CD14-positive monocyte (primary cell): Measurements from ENCODE around the gene DHX40. TPM values are rescaled to one million over a fixed set of nuclear protein-coding genes. Genes with fewer than 3 reads are reported as not detected.

ENCODE experiments used
- DNase-seq, 3 donors: peaks; one replicate each; pipeline ENCODE4 v3.0.0-alpha.2; 2011 to 2022
- H2AFZ ChIP-seq: 2 replicates; pipeline ENCODE4 v1.6.0; 2012; ENCODE audit warnings: mild to moderate bottlenecking, low read depth, low read length, inconsistent platforms; ENCODE audit not compliant: insufficient read depth, poor library complexity, severe bottlenecking
- H3K27ac ChIP-seq, 2 donors: 1 replicate in 1 of 2; 2 replicates in 1 of 2; pipeline ENCODE4 v1.5.1; 2012 to 2013; ENCODE audit warnings: low read length in 2 of 2, control low read depth in 1 of 2, inconsistent platforms in 1 of 2, low read depth in 1 of 2, mild to moderate bottlenecking in 1 of 2
- H3K27me3 ChIP-seq, 2 donors: one replicate each; pipeline versions ENCODE4 v1.6.0 to v1.6.1; 2011 to 2013; ENCODE audit warnings: low read length in 2 of 2; ENCODE audit not compliant: control insufficient read depth in 2 of 2, insufficient read depth in 2 of 2
- H3K36me3 ChIP-seq, 2 donors: replicated peaks in 1 of 2; 1 replicate in 1 of 2; 2 replicates in 1 of 2; pipeline versions ENCODE4 v1.5.1 to v1.6.1; 2012 to 2013; ENCODE audit warnings: low read length in 2 of 2, control low read depth in 1 of 2, inconsistent platforms in 1 of 2, mild to moderate bottlenecking in 1 of 2; ENCODE audit not compliant: insufficient read depth in 2 of 2, control insufficient read depth in 1 of 2
- H3K4me1 ChIP-seq, 2 donors: 1 replicate in 1 of 2; 2 replicates in 1 of 2; pipeline versions ENCODE4 v1.5.1 to v1.6.1; 2012 to 2013; ENCODE audit warnings: low read length in 2 of 2, control low read depth in 1 of 2, inconsistent platforms in 1 of 2, mild to moderate bottlenecking in 1 of 2, moderate library complexity in 1 of 2; ENCODE audit not compliant: insufficient read depth in 2 of 2, control insufficient read depth in 1 of 2
- H3K4me2 ChIP-seq: replicated peaks from 2 replicates; pipeline ENCODE3; 2012; ENCODE audit warnings: low read length, moderate library complexity, mild to moderate bottlenecking; ENCODE audit not compliant: poor library complexity, severe bottlenecking; ENCODE audit errors: extremely low read depth
- H3K4me3 ChIP-seq, 3 experiments: fragments of 200-600 bp in 1 of 3; sonication (generic) in 1 of 3; replicated peaks in 1 of 3; 1 replicate in 2 of 3; 2 replicates in 1 of 3; pipeline ENCODE4 v1.5.1; 2011 to 2013; ENCODE audit warnings: low read length in 3 of 3, mild to moderate bottlenecking in 3 of 3, control low read depth in 2 of 3, low read depth in 2 of 3, inconsistent platforms in 1 of 3, moderate library complexity in 1 of 3
- H3K79me2 ChIP-seq: 2 replicates; pipeline ENCODE4 v1.6.0; 2012; ENCODE audit warnings: mild to moderate bottlenecking, control low read depth, inconsistent platforms, low read length, moderate library complexity; ENCODE audit not compliant: insufficient read depth
- H3K9ac ChIP-seq: 2 replicates; pipeline ENCODE4 v1.6.0; 2017; ENCODE audit warnings: low read length, mild to moderate bottlenecking; ENCODE audit not compliant: insufficient read depth, poor library complexity, severe bottlenecking
- H3K9me3 ChIP-seq, 2 donors: replicated peaks in 1 of 2; 1 replicate in 1 of 2; 2 replicates in 1 of 2; pipeline versions ENCODE4 v1.5.1 to v1.6.1; 2012 to 2013; ENCODE audit warnings: low read length in 2 of 2, control low read depth in 1 of 2; ENCODE audit not compliant: control insufficient read depth in 1 of 2, insufficient read depth in 1 of 2
- H4K20me1 ChIP-seq: 2 replicates; pipeline ENCODE4 v1.6.0; 2012; ENCODE audit warnings: mild to moderate bottlenecking, low read length, control low read depth, moderate library complexity; ENCODE audit not compliant: insufficient read depth
- H3K27ac Mint-ChIP-seq, 7 donors: one replicate each; pipeline ENCODE4 v1.8.0; 2020; ENCODE audit warnings: mild to moderate bottlenecking in 7 of 7, mixed read lengths in 7 of 7, moderate library complexity in 6 of 7, inconsistent platforms in 2 of 7
- H3K27me3 Mint-ChIP-seq, 3 donors: one replicate each; pipeline ENCODE4 v1.8.0; 2021 to 2022; ENCODE audit warnings: low read depth in 3 of 3, mild to moderate bottlenecking in 3 of 3, mixed read lengths in 3 of 3, moderate library complexity in 3 of 3, inconsistent platforms in 1 of 3
- H3K36me3 Mint-ChIP-seq, 2 donors: one replicate each; pipeline ENCODE4 v1.8.0; 2020; ENCODE audit warnings: mixed read lengths in 2 of 2, inconsistent platforms in 1 of 2, mild to moderate bottlenecking in 1 of 2
- H3K4me1 Mint-ChIP-seq: one replicate; pipeline ENCODE4 v1.8.0; 2020; ENCODE audit warnings: mild to moderate bottlenecking, mixed read lengths
- H3K4me3 Mint-ChIP-seq, 2 donors: one replicate each; pipeline ENCODE4 v1.8.0; 2020; ENCODE audit warnings: mild to moderate bottlenecking in 2 of 2, mixed read lengths in 2 of 2, moderate library complexity in 1 of 2
- H3K9me3 Mint-ChIP-seq, 7 donors: one replicate each; pipeline ENCODE4 v1.8.0; 2020 to 2022; ENCODE audit warnings: mixed read lengths in 7 of 7, mild to moderate bottlenecking in 6 of 7, moderate library complexity in 6 of 7, inconsistent platforms in 2 of 7
- WGBS: methylation state at CpG from one replicate; pipeline ENCODE4 v1.1.5; 2013; ENCODE audit warnings: missing lambda C conversion rate; ENCODE audit not compliant: insufficient coverage; 5-methylcytosine and 5-hydroxymethylcytosine counted together
- intact Hi-C, 2 donors: fragments of 100-400 bp; cut with micrococcal nuclease; formaldehyde crosslinking; loops; one replicate each; pipeline versions ENCODE4 v1.15.0 to v1.15.1; 2023
- polyA plus RNA-seq, 3 donors: library from polyadenylated mRNA; depleted of rRNA in 1 of 3; unstranded in 2 of 3; stranded (reverse) in 1 of 3; fragments of 300-500 nt in 2 of 3; fragments of >200 nt in 1 of 3; fragmentation: Illumina TruSeq in 2 of 3; gene quantifications; 1 replicate in 2 of 3; 2 replicates in 1 of 3; pipeline ENCODE4 v1.2.3, GENCODE V29; 2012 to 2021
- TF ChIP-seq, protein P1 (sequence below): fragments of 200-600 bp; IDR thresholded peaks from one replicate; pipeline ENCODE4 v1.8.0; 2022; ENCODE audit warnings: antibody characterized with exemption, mild to moderate bottlenecking

The DHX40 gene
- polyA plus RNA-seq, 3 donors, result 12.4 to 22.0 (median 21.0) TPM

DNA sequence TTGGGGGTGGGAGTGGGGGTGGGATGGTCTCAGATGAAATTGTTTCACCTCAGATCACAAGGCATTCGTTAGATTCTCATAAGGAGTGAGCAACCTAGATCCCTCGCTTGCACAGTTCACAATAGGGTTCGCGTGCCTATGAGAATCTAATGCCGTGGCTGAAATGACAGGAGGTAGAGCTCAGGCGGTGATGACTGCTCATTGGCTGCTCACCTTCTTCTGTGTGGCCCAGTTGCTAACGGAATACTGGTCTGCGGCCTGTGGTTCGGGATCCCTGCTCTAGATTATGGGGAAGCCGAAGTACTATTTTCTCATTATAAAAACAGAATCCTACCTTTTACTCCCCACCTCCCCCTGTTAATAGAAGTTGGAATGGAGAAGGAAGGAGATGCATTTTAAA lies 73.1 kb downstream of the DHX40 start:
- H3K9me3 Mint-ChIP-seq, result no peaks in the 10 kb centered on the region
- no peak overlapping the region for H2AFZ ChIP-seq
- no peak overlapping the region for H3K4me3 ChIP-seq
- peaks cover 2 to 18% of the 10 kb centered on the region in 2 donors for H3K36me3 Mint-ChIP-seq
- DNase-seq, result no peak
- no peak overlapping the region for H3K9ac ChIP-seq
- H3K4me2 ChIP-seq, result no peak overlapping the region
- H3K27ac ChIP-seq, result peak overlapping the region in 1 of 2 donors; percentile 33
- H3K36me3 ChIP-seq, result peaks cover 0 to 13% of the 10 kb centered on the region in 2 donors
- H3K79me2 ChIP-seq, result peaks cover 100% of the 10 kb centered on the region
- peaks cover 57% of the 10 kb centered on the region for H3K4me1 Mint-ChIP-seq
- peaks cover 100% of the 10 kb centered on the region for H4K20me1 ChIP-seq
- TF ChIP-seq, protein P1, sequence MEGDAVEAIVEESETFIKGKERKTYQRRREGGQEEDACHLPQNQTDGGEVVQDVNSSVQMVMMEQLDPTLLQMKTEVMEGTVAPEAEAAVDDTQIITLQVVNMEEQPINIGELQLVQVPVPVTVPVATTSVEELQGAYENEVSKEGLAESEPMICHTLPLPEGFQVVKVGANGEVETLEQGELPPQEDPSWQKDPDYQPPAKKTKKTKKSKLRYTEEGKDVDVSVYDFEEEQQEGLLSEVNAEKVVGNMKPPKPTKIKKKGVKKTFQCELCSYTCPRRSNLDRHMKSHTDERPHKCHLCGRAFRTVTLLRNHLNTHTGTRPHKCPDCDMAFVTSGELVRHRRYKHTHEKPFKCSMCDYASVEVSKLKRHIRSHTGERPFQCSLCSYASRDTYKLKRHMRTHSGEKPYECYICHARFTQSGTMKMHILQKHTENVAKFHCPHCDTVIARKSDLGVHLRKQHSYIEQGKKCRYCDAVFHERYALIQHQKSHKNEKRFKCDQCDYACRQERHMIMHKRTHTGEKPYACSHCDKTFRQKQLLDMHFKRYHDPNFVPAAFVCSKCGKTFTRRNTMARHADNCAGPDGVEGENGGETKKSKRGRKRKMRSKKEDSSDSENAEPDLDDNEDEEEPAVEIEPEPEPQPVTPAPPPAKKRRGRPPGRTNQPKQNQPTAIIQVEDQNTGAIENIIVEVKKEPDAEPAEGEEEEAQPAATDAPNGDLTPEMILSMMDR, result no peak
- no peaks in the 10 kb centered on the region for H3K9me3 ChIP-seq
- intact Hi-C loops, result no loop called here
- H3K27me3 ChIP-seq, result no peaks in the 10 kb centered on the region
- WGBS, result 76% methylated on average over 5 of the region's 10 CpGs
- no peak overlapping the region for H3K27ac Mint-ChIP-seq
- H3K27me3 Mint-ChIP-seq, result no peaks in the 10 kb centered on the region
- no peak overlapping the region for H3K4me3 Mint-ChIP-seq
- peaks cover 19 to 48% of the 10 kb centered on the region in 2 donors for H3K4me1 ChIP-seq

DNA sequence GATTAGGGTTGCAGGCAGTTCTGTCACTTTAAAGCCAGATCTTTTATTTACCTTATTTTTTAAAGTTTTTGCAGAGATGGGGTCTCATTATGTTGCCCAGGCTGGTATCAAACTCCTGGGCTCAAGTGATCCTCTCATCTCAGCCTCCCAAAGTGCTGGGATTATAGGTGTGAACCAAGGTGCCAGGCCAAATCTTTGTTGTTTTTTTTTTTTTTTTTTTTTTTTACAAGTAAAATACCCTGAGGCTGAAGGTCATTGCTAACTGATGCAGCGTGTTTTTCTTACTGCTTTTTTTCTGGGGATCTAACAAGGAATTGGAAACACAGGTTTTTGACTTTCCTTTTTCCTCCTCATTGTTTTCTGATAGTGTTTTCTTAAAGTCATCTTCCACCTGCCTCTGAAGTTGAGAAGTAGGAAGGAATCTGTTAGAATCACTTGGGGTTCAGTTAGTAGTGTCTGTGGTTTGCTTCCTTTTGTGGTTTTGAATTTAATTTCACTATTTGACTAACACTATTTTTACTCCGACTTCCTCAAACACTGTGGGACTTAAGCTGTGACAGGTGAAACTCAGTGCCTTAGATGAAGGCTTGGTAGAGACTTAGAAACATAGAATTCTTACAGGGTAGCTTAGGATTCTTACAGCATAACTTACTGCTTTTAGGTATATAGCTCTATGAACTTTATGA lies 76.5 kb downstream of the DHX40 start:
- Histone ChIP-seq H2AFZ (no peak overlapping the region), H4K20me1 (peaks cover 100% of the 10 kb centered on the region), H3K27me3 (no peaks in the 10 kb centered on the region), H3K36me3 (peaks cover 28 to 38% of the 10 kb centered on the region in 2 donors), H3K9me3 (no peaks in the 10 kb centered on the region), H3K4me2 (peak overlapping the region; percentile 35), H3K79me2 (peaks cover 100% of the 10 kb centered on the region), H3K4me3 (peak overlapping the region in 1 of 3 experiments; percentile 21), H3K9ac (no peak overlapping the region), H3K27ac (peak overlapping the region in 1 of 2 donors; percentile 27), H3K4me1 (peaks cover 19 to 40% of the 10 kb centered on the region in 2 donors)
- DNase-seq, result peak in 2 of 3 donors; percentile 55 to 57
- peaks cover 24 to 39% of the 10 kb centered on the region in 2 donors for H3K36me3 Mint-ChIP-seq
- intact Hi-C loops, result no loop called here
- WGBS, result no CpG with 5 or more reads among the region's 2 CpGs
- TF ChIP-seq, protein P1, result no peak
- H3K4me1 Mint-ChIP-seq, result peaks cover 49% of the 10 kb centered on the region
- no peaks in the 10 kb centered on the region for H3K9me3 Mint-ChIP-seq
- peak overlapping the region in 1 of 2 donors; percentile 58 for H3K4me3 Mint-ChIP-seq
- no peaks in the 10 kb centered on the region for H3K27me3 Mint-ChIP-seq
- H3K27ac Mint-ChIP-seq, result peak overlapping the region; percentile 10 to 83 (median 68)
